ENCODE data around the gene NUP54. TPM values are rescaled to one million over a fixed set of nuclear protein-coding genes. Genes with fewer than 3 reads are reported as not detected.

NUP54 gene
- total RNA-seq, 4 donors from 2014 or later: 30.2 to 36.6 (median 33.4) TPM

DNA sequence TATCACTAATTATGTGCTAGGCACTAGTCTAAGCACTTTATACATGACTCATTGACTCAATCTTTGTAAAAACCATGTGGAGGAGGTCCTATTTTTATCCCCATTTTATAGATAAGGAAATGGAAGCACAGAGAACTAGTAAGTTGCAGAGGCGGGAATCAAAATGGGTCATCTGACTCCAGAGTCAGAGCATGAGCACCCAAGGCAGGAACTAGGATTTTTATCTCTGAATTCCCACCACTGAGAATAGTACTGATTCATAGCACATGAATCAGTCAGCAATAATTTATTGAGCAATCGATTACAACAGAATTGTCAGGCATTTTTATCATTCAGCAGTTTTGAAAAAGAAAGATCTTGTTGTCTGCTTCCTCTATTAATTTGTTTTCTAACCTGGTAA lies 46.1 kb upstream of the NUP54 start:
- Histone ChIP-seq H3K36me3 (peaks cover 37% of the 10 kb centered on the region), H3K9me3 (no peaks in the 10 kb centered on the region), H3K27me3 (no peaks in the 10 kb centered on the region), H3K4me1 (peaks cover 54% of the 10 kb centered on the region), H3K4me3 (no peak overlapping the region), H3K27ac (peak overlapping the region; percentile 34)
- TF ChIP-seq POLR2AphosphoS5 (IDR thresholded peaks at IDR 0.05): no peak
- no peak for TF ChIP-seq CTCF (IDR thresholded peaks at IDR 0.05)
- TF ChIP-seq POLR2A (IDR thresholded peaks at IDR 0.05): no peak
- no peak for TF ChIP-seq EP300 (IDR thresholded peaks at IDR 0.05)
- DNase-seq (ENCODE audit: low spot score in 2 of 2): no peak
- 48% methylated on average over 2 of the region's 2 CpGs for WGBS

DNA sequence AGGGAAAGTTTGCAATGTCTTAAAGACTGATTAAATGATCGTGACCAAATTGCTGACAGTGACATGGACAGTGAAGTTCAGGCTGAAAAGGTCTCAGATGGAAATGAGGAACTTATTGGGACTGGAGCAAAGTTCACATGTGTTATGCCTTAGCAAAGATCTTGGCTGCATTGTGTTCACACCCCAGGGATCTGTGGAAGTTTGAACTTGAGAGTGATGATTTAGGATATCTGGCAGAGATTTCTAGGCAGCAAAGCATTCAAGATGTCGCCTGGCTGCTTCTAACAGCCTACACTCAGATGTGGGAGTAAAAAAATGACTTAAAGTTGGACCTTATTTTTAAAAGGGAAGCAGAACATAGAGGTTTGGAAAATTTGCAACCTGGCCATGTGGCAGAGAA lies 44.0 kb upstream of the NUP54 start:
- no peak for TF ChIP-seq CTCF (IDR thresholded peaks at IDR 0.05)
- TF ChIP-seq POLR2A (IDR thresholded peaks at IDR 0.05): no peak
- TF ChIP-seq POLR2AphosphoS5 (IDR thresholded peaks at IDR 0.05): no peak
- no peak for TF ChIP-seq EP300 (IDR thresholded peaks at IDR 0.05)
- Histone ChIP-seq H3K4me1 (peaks cover 38% of the 10 kb centered on the region), H3K4me3 (no peak overlapping the region), H3K9me3 (no peaks in the 10 kb centered on the region), H3K27ac (no peak overlapping the region), H3K36me3 (peaks cover 37% of the 10 kb centered on the region), H3K27me3 (no peaks in the 10 kb centered on the region)
- DNase-seq (ENCODE audit: low spot score in 2 of 2): no peak
- 54% methylated on average over 2 of the region's 2 CpGs for WGBS

DNA sequence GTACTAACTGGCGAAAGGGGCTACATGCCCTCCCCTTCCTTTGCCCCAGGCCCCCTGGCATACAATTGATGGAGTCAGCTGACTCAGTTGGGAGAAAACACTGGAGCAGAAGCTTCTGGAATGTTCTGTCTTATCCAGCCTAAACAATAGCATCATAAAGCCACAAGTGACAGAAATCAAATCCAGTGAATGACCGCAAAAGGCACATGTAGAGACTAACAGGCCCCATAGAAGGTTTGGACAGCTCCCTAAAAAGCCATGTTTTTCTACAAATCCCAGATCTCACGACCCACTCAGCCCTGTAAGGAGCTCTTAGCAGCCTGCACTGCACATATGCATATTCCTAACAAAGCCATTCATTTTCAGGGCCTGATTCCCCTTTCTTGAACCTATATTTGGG lies 40.4 kb upstream of the NUP54 start:
- peaks cover 38% of the 10 kb centered on the region for H3K36me3 ChIP-seq
- no peak overlapping the region for H3K27ac ChIP-seq
- no peak overlapping the region for H3K4me3 ChIP-seq
- no peaks in the 10 kb centered on the region for H3K27me3 ChIP-seq
- 86% methylated on average over 3 of the region's 3 CpGs for WGBS
- TF ChIP-seq CTCF (IDR thresholded peaks at IDR 0.05) (no peak), EP300 (IDR thresholded peaks at IDR 0.05) (no peak), POLR2AphosphoS5 (IDR thresholded peaks at IDR 0.05) (no peak), POLR2A (IDR thresholded peaks at IDR 0.05) (no peak)
- H3K9me3 ChIP-seq: no peaks in the 10 kb centered on the region
- no peak for DNase-seq (ENCODE audit: low spot score in 2 of 2)
- H3K4me1 ChIP-seq: peaks cover 3% of the 10 kb centered on the region

DNA sequence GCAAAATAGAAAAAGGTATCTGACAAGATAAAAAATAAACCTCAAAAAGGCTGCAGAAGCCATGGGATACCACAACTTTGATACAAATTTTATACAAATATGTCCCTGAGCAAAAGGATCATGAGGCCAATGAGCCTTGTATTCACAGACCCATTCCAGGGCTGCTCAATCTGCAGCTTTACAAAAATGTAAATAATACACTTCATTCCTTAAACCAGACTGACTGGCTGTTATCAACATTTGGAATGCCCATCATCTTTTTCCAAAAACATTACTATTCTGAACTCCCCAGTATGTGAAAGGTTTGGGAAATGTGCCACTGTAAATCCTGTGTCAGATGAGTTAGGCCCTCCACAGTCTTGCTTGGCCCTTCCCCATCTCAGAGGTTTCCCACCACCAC lies 40.0 kb upstream of the NUP54 start:
- no peak for DNase-seq (ENCODE audit: low spot score in 2 of 2)
- H3K27me3 ChIP-seq: no peaks in the 10 kb centered on the region

DNA sequence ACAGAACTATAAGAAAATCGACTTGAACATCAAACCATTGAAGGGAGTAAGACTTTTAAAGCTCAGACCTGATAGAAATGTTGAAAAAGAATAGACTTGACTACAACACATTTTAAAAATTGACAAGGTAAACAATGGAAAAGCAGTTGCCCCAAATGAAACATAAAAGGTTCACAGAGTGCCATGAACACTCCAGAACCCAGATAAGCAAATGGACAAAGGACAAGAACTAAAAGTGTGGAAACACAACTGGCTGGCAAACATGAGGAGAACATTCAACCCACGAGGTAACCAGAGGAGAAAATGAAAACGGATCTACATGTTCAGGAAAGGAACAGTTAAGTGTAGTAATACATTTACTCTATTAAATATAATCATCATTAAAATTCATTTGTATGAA lies 39.0 kb upstream of the NUP54 start:
- DNase-seq (ENCODE audit: low spot score in 2 of 2): no peak
- 64% methylated on average over 3 of the region's 3 CpGs for WGBS
- TF ChIP-seq CTCF (IDR thresholded peaks at IDR 0.05) (no peak), POLR2AphosphoS5 (IDR thresholded peaks at IDR 0.05) (no peak), EP300 (IDR thresholded peaks at IDR 0.05) (no peak), POLR2A (IDR thresholded peaks at IDR 0.05) (no peak)
- H3K27ac ChIP-seq: no peak overlapping the region
- peaks cover 3% of the 10 kb centered on the region for H3K4me1 ChIP-seq
- peaks cover 24% of the 10 kb centered on the region for H3K36me3 ChIP-seq
- H3K27me3 ChIP-seq: no peaks in the 10 kb centered on the region
- no peak overlapping the region for H3K4me3 ChIP-seq
- no peaks in the 10 kb centered on the region for H3K9me3 ChIP-seq

More for the DNA sequence above, 40.0 kb upstream of the NUP54 start:
- Histone ChIP-seq H3K36me3 (peaks cover 34% of the 10 kb centered on the region), H3K27ac (no peak overlapping the region), H3K9me3 (no peaks in the 10 kb centered on the region), H3K4me3 (no peak overlapping the region), H3K4me1 (peaks cover 3% of the 10 kb centered on the region)
- no peak for TF ChIP-seq POLR2AphosphoS5 (IDR thresholded peaks at IDR 0.05)
- no peak for TF ChIP-seq CTCF (IDR thresholded peaks at IDR 0.05)
- TF ChIP-seq POLR2A (IDR thresholded peaks at IDR 0.05): no peak
- TF ChIP-seq EP300 (IDR thresholded peaks at IDR 0.05): no peak
